ENCODE results near the gene BEST3.

The BEST3 gene

DNA sequence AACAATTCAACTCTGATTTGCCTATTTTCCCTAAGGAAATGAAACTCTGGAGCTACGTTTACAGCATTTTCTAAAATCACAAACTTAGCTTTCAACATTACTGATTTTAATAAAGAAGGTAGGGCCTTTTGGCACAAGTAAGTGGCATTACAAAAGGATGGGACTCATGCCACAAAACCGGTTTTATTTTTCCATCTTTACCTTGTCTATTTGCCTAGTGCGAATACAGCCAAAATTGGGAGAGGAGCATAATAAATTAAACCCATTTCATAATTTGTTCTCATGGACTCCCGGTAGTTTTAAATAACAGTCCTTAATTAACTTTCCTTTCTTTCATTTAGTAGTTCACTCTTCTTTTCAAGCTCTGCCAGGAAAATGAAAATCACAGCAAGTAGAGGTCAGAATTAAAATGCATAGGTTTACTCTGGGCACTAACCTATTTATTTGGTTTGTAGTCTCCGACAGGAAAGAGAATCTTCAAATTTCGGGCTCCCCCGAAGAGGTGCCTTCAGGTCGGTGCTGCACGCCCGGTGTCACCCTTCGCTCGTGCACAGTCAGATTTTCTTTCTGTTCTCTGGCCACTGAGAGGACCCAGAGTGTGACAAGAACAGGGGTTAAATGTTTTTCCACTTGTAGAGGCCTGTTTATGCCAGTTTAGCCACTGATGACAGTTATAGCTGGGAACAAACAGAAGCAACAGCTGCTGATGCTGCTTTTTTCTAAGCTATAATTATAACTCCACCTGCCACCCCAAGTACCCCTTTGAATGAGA lies at the start of gene BEST3:
Gene BEST3 (minus strand): TSS at position 535 of the 772 bp plus-strand sequence. CDS start 1,505 bp downstream, outside the sequence.
- peak; percentile 100 for DNase-seq

DNA sequence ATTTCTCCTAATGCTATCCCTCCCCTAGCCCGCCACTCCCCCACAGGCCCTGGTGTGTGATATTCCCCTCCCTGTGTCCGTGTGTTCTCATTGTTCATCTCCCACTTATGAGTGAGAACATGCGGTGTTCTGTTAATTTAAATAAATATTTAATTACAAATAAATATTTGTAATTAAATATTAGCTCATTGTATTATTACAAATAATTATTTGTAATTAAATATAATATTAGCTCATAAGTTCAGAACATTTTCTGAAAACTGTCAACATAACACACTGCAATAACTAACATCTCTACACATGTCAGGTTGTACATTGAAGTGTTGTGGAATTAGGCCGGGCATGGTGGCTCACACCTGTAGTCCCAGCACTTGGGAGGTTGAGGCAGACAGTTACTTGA lies 45.0 kb upstream of the BEST3 start:
- DNase-seq = no peak

- DNase-seq = peak; percentile 64
Observed at GRCh38 chr12:69739287-69740191, 40.4 kb upstream of the BEST3 start.

GRCh38 chr12:69738351-69739286 lies 39.5 kb upstream of the BEST3 start, which contains the start of gene RAB3IP:
TSS of gene RAB3IP (plus strand) at chr12:69738860. CDS start at chr12:69755409, 16,549 bp downstream.
- peak; percentile 90 for DNase-seq

GRCh38 chr12:69733638-69734037 lies 34.5 kb upstream of the BEST3 start:
- DNase-seq = no peak

DNA sequence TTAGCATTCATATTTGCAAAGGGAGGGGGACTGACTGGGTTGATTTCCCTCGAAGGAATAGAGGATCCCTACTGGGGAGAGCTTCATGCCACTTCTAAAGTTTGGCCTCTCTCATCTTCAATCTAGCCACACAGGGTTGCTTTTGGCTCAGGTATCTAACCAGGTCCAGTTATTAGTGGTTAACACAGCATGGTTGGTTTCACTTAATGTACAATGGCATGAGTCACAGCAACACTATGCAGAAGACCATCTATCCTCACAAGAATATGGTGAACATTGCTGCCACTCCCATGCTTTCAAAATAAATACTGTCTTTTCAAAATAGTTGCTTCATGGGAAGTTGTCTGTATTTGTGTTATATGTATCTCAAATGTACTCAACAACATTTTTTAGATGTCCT lies 33.0 kb upstream of the BEST3 start:
- no peak for DNase-seq

- DNase-seq = no peak
Observed at GRCh38 chr12:69726922-69727321, 27.8 kb upstream of the BEST3 start.

GRCh38 chr12:69720750-69721149 lies 21.6 kb upstream of the BEST3 start:
- DNase-seq = no peak

GRCh38 chr12:69719336-69720316 lies 20.5 kb upstream of the BEST3 start:
- no peak for DNase-seq

DNA sequence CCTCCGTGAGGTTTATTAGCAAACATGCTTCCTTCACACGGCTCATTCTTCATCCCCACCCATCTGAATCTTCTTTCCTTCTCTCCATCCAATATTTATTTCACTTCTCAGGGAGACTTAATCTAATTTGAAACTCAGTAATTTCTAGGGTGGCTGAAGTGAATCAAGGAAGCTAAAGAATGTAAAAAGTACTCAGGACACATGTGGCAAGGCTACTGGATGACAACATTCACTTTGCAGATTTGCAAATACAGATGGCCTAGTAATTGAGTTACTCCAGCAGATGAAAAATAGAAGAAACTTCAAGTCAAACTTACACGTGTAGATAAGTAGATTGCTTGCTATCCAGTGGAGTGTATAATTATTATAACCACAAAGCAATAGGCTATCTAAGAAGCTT lies 15.4 kb upstream of the BEST3 start:
- no peak for DNase-seq

GRCh38 chr12:69712826-69713225 lies 13.7 kb upstream of the BEST3 start:
- no peak for DNase-seq

- no peak for DNase-seq
Observed at GRCh38 chr12:69708649-69709048, 9.5 kb upstream of the BEST3 start.

GRCh38 chr12:69704357-69704756 lies 5.3 kb upstream of the BEST3 start:
- peak; percentile 76 for DNase-seq

- DNase-seq = no peak
Observed at GRCh38 chr12:69703146-69703642, 4.1 kb upstream of the BEST3 start.

DNA sequence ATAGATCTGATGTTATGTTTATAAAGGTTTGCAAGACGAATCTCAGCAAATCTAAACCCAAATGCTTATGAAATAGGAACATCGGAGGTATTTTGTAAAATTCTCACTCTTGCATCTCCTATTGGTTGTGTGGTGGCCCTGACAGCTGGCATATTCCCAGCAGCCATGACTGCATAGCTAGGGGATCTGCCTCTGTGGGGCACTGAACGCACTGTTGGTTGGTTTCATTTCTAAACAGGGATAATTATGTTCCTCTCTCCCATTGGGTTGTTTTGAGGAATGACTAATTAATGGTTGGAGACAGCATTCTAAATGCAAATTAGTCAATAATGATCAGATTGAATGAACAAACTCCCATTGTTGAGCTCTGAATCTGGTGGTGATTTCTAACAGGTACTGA lies 2.7 kb upstream of the BEST3 start:
- peak; percentile 78 for DNase-seq

GRCh38 chr12:69698054-69698453 lies 1.0 kb downstream of the BEST3 start:
- no peak for DNase-seq

- DNase-seq = no peak
Observed at GRCh38 chr12:69694123-69694522, 5.0 kb downstream of the BEST3 start.

GRCh38 chr12:69689638-69690037 lies 9.5 kb downstream of the BEST3 start:
- DNase-seq = no peak

- DNase-seq = no peak
Observed at GRCh38 chr12:69688471-69689427, 10.4 kb downstream of the BEST3 start.

DNA sequence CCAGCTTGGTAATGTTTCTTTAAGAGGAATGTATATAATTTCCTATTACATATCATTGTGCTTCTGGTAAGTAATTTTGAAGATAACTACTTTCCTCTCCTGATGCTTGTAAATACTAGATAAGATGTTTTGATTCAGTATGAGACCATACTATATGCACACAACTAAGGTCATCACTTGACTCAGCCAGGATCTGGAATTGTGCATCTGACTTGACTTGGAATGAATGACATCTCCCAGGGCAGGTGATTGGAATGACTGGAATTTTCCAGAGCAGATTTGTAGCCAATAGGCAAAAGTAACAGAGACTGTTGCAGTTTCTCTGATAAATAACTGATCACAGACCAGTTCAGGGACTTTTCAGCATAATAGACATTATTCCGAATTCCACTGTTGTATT lies 11.1 kb downstream of the BEST3 start:
- no peak for DNase-seq
